Measurements from ENCODE around the gene RIMBP2. TPM values are rescaled to one million over a fixed set of nuclear protein-coding genes. Genes with fewer than 3 reads are reported as not detected.

Gene RIMBP2
- total and polyA plus RNA-seq, 9 of the 15 experiments (the other 6 are each of a cell fraction or from before 2014, with no cell fraction given): not detected

DNA sequence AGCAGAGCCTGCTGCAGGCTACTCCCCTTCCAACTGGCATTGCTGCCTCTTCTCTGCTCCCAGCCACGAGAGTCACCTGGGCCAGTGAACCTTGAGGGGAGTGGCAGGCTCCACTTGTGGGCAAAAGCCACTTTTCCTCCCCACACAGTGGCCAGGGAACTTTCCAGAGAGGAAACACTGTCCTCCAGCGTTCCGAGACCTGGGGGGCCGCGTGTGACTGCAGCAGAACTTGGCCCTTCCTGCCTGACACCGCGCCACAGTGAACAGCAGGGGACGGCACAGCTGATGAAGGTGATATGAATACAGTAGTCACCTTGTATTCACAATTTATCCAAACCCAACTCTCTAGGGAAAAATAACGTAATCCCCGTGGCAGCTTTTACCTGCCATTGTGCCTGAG lies 263.6 kb downstream of the RIMBP2 start:
- BruUV-seq (replicated peaks): no TSS peak

More for the DNA sequence above, 263.6 kb downstream of the RIMBP2 start:
- CTCF ChIA-PET (ENCODE audit: low intra/inter-chr PET ratio): no interaction called here
- in situ Hi-C loops (cut with MboI): no loop called here
- no peak for ATAC-seq
- Histone ChIP-seq H3K36me3 (ENCODE audit: control insufficient read depth, insufficient read depth, low read length) (no peaks in the 10 kb centered on the region), H3K4me3 (no peak overlapping the region), H3K9me3 (replicated peaks; ENCODE audit: control insufficient read depth, insufficient read depth, low read depth, low read length) (no peaks in the 10 kb centered on the region), H2AFZ (ENCODE audit: low read depth, low read length) (no peak overlapping the region), H3K27ac (ENCODE audit: extremely low read depth, low read depth, low read length) (no peak overlapping the region), H3K9me1 (ENCODE audit: control insufficient read depth, insufficient read depth, low read length) (peaks cover 3% of the 10 kb centered on the region), H4K20me1 (replicated peaks; ENCODE audit: control insufficient read depth, insufficient read depth, low read length) (peaks cover 9% of the 10 kb centered on the region; the same call in 1 of the 2 replicates), H3K79me2 (ENCODE audit: control insufficient read depth, insufficient read depth, low read length) (no peaks in the 10 kb centered on the region), H3K4me1 (replicated peaks in 1 of 2; ENCODE audit: control insufficient read depth in 2 of 2, insufficient read depth in 2 of 2, low read length in 2 of 2) (peaks cover 0 to 7% of the 10 kb centered on the region in 2 experiments; a peak in 2 of 5 replicates), H3K4me2 (ENCODE audit: insufficient read depth, low read length) (no peak overlapping the region), H3K9ac (ENCODE audit: insufficient read depth in 1 of 2, low read depth in 2 of 2, low read length in 2 of 2) (no peak overlapping the region), H3K27me3 (ENCODE audit: control insufficient read depth in 2 of 2, insufficient read depth in 2 of 2, low read length in 2 of 2) (peaks cover 25 to 99% of the 10 kb centered on the region in 2 experiments; a peak in 4 of 5 replicates)
- FAIRE-seq: no peak
- DNase-seq (ENCODE audit: extremely low read depth in 1 of 4, low spot score in 3 of 4): no peak
- POLR2A ChIA-PET: no interaction called here
- intact Hi-C loops (cut with micrococcal nuclease): no loop called here
- 0% methylated on average over 10 of the region's 10 CpGs for WGBS (ENCODE audit: insufficient coverage, low coverage, missing lambda C conversion rate)
- TF ChIP-seq, protein P1, sequence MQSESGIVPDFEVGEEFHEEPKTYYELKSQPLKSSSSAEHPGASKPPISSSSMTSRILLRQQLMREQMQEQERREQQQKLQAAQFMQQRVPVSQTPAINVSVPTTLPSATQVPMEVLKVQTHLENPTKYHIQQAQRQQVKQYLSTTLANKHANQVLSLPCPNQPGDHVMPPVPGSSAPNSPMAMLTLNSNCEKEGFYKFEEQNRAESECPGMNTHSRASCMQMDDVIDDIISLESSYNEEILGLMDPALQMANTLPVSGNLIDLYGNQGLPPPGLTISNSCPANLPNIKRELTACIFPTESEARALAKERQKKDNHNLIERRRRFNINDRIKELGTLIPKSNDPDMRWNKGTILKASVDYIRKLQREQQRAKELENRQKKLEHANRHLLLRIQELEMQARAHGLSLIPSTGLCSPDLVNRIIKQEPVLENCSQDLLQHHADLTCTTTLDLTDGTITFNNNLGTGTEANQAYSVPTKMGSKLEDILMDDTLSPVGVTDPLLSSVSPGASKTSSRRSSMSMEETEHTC (IDR thresholded peaks at IDR 0.05): no peak
- TF ChIP-seq TRIM24 (IDR thresholded peaks at IDR 0.05) (no peak), CREBBP (IDR thresholded peaks at IDR 0.05; ENCODE audit: low read depth, low read length) (no peak), FIP1L1 (IDR thresholded peaks at IDR 0.05; ENCODE audit: low read depth, low read length, poor library complexity, severe bottlenecking) (no peak), ZNF76 (CRISPR knock-in tag; IDR thresholded peaks at IDR 0.05; ENCODE audit: borderline replicate concordance) (no peak)
- TF ChIP-seq, protein P2, sequence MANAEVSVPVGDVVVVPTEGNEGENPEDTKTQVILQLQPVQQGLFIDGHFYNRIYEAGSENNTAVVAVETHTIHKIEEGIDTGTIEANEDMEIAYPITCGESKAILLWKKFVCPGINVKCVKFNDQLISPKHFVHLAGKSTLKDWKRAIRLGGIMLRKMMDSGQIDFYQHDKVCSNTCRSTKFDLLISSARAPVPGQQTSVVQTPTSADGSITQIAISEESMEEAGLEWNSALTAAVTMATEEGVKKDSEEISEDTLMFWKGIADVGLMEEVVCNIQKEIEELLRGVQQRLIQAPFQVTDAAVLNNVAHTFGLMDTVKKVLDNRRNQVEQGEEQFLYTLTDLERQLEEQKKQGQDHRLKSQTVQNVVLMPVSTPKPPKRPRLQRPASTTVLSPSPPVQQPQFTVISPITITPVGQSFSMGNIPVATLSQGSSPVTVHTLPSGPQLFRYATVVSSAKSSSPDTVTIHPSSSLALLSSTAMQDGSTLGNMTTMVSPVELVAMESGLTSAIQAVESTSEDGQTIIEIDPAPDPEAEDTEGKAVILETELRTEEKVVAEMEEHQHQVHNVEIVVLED (CRISPR knock-in tag; IDR thresholded peaks at IDR 0.05): no peak

Measured in K562 (cell line).